Heart left ventricle (tissue), 13 donors: Measurements from ENCODE around the gene BRPF1.

Source experiments
- CTCF ChIP-seq, 12 donors: fragments of 200-600 bp; sonication (generic) in 4 of 12; IDR thresholded peaks; one replicate each; pipeline versions ENCODE4 v1.5.0 to v1.8.0; 2018 to 2022; ENCODE audit warnings: antibody characterized with exemption in 12 of 12, mild to moderate bottlenecking in 5 of 12
- POLR2A ChIP-seq, 2 donors: fragments of 450-650 bp; IDR thresholded peaks; one replicate each; pipeline ENCODE4 v1.6.1; 2017; ENCODE audit warnings: antibody characterized with exemption in 2 of 2, mild to moderate bottlenecking in 2 of 2, moderate library complexity in 2 of 2
- donor health status: ischemic (EF 13 %, LVEDD 7.1; RV severe dilation, severe dysfunction).
- donor health status: DM: no; HTN: yes; CAD: no.
- donor health status: DM: no; HTN: no; CAD: no.
- donor health status: ischemic (EF 25% LVEDD 6.9; RV normal size, moderate dysfunction).
- donor health status: ischemic (EF 25% LVEDD 5.7; RV mildly dilated, moderate dysfunction).
- donor health status: ischemic (EF 35%, LVEDD 5.7; RV mildly dilated, moderate dysfunction).
- donor health status: nonischemic (EF 11% LVEDD 7.7; RV severe dilation, severe dysfunction).
- donor health status: DM: yes; HTN: yes; CAD: no.
- donor health status: PGD.
- donor health status: ischemic (EF 29% LVEDD 5.4; RV normal size, mild dysfunction).
- donor health status: nonischemic (EF 23%, LVEDD 6.1; RV moderate dilation, normal function).

GRCh38 chr3:9688961-9689360 is 42.6 kb upstream of the BRPF1 start:
- TF ChIP-seq CTCF (IDR thresholded peaks at IDR 0.05) (no peak), POLR2A (IDR thresholded peaks at IDR 0.05) (no peak)
